ENCODE results near the gene IL22RA1.

Gene IL22RA1

GRCh38 chr1:24169286-24169685 lies 26.3 kb upstream of the IL22RA1 start:
- no peak for DNase-seq
- intact Hi-C loops (cut with DNase I) = no loop called here

DNA sequence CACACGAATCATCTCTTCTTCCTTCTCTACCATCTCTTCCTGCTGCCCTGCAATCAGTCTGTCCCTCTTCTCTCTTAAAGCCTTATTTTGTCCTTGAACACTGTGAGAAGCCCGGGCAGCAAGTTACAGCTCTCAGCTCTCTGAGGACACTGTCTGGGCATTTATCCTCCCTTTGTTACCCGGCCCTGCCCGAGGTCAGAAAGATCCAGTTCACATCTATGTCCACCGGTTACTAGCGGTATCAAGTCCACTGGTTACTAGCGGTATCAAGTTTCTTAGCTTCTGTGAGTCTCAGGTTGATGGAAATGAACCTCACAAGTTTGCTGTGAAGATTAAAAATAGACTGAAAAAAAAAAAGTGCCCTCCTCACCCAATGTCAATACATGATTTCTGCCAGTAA lies 25.3 kb upstream of the IL22RA1 start:
- no peak for DNase-seq
- intact Hi-C loops (cut with DNase I) = no loop called here

GRCh38 chr1:24167008-24167407 lies 24.1 kb upstream of the IL22RA1 start:
- intact Hi-C loops (cut with DNase I) = no loop called here
- DNase-seq = no peak

DNA sequence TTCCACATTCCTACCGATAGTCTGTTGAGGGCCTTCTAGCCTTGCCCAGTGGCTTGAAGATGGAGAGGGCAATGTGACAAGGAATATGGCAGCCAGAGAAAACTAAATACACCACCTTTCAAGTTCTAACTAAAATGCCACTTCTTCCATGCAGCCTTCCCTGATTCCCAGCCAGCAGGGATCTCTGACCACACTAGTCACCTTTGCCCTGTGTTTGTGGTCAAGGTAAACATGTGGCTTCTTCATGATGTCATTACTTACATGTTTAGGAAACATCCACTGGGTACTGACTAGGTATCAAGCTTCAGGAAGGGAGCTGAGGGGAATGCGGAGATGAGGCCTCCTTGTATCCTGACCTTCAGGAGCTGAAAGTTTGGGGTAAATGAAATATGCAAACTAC lies 22.6 kb upstream of the IL22RA1 start:
- intact Hi-C loops (cut with DNase I) = no loop called here
- no peak for DNase-seq

DNA sequence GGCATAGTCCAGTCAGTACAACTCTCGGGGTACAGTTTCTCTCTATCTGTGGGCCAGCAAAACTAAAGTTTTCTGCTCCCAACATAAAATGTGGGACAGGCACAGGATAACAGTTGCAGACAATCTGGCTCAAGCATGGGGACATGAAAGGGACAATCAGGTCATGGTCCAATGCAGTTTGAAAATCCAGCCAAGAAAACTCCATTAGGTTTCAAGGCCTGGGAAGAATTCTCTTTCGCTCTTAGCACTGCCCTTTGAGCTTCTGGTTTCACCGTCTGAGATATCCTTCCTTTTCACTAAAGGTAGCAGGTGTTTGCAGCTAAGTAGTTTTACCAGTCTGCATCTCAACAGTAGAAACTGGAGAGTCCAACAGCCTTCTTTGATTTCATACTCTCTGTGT lies 21.1 kb upstream of the IL22RA1 start:
- DNase-seq = no peak
- intact Hi-C loops (cut with DNase I) = no loop called here

DNA sequence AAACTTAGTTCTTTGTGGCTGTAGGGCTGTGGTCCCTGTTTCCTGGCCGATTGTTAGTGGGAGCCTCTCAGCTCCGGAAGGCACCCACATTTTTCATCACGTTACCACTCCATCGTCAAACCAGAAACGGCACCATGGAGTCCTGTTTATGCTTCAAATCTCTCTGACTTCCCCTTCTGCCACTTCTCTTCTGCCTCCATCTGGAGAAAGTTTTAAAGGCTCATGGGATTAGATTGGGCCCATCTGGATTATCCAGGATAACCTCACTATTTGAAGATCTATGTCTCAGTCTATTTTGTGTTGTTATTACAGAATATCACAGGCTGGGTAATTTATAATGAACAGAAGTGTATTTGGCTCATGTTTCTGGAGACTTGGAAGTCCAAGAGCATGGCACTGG lies 19.3 kb upstream of the IL22RA1 start:
- intact Hi-C loops (cut with DNase I) = no loop called here
- no peak for DNase-seq

GRCh38 chr1:24161270-24161669 lies 18.3 kb upstream of the IL22RA1 start:
- no peak for DNase-seq
- intact Hi-C loops (cut with DNase I) = no loop called here

- intact Hi-C loops (cut with DNase I) = no loop called here
- DNase-seq = no peak
These were observed 16.4 kb upstream of the IL22RA1 start for GRCh38 chr1:24159366-24159765.

- DNase-seq = no peak
- intact Hi-C loops (cut with DNase I) = no loop called here
These were observed 15.1 kb upstream of the IL22RA1 start for GRCh38 chr1:24157918-24158481.

GRCh38 chr1:24156542-24157260 lies 13.8 kb upstream of the IL22RA1 start:
- DNase-seq = no peak
- intact Hi-C loops (cut with DNase I) = no loop called here

DNA sequence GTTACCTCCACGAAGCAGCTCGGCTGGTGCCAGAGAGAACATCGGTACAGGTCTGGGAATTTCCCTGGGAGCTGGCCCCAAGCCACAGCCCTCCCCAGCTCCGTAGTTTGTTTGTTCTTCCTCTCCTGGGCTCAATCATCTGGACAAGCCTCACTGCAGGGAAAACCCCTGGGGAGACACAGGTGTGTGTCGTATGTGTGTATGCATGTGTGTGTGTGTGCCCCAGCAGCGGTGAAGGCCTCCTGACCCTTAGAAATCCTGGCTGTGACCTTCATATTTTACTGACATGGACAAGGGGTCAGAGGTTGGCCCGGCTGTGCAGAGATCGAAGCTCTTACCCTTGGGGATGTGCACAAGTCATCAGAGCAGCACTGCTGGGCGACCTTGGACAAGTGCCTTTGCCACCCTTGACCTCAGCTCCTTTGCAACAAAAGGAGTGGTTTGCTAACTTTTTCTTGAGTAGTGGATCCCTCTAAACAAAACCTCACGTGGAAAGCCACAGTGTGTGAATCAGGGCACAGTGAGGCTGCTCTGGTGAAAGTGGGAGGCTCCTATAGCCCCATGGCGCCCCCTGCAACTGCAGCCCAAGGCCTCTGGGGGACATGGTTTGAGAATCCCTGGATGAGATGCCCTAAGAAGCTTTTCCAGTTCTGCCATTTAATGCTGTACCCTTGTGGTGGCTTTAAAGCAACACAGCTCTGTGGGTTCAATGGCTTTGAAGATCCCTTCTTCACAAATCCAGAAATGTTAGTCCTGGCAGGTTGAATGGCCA lies 12.3 kb upstream of the IL22RA1 start:
- intact Hi-C loops (cut with DNase I) = no loop called here
- DNase-seq = no peak

DNA sequence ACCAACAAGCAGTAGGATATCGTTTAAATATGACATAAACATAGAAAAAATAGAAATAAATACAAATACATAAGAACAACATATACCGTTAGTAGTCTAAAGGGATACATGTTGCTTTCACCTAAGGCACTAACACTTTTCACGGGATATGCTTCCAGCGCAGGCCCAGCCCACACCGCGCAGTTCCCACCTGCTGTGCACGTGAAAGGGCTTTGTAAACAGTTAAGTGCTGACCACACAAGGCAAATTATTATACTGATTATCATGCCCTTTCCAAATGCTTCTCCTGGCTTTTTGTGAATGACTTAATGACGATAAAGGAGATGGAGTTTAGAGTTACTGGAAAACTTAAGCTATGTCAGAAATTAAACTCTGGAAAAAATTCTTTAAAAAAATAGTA lies 11.3 kb upstream of the IL22RA1 start:
- intact Hi-C loops (cut with DNase I) = no loop called here

GRCh38 chr1:24152631-24153494 lies 9.9 kb upstream of the IL22RA1 start:
- no peak for DNase-seq
- intact Hi-C loops (cut with DNase I) = no loop called here

More for the DNA sequence above, 11.3 kb upstream of the IL22RA1 start:
- no peak for DNase-seq

GRCh38 chr1:24151175-24151533 lies 8.2 kb upstream of the IL22RA1 start:
- intact Hi-C loops (cut with DNase I) = no loop called here
- DNase-seq = no peak

- intact Hi-C loops (cut with DNase I) = no loop called here
- peak; percentile 59 to 96 (median 83) for DNase-seq
These were observed 7.6 kb upstream of the IL22RA1 start for GRCh38 chr1:24150234-24151174.

DNA sequence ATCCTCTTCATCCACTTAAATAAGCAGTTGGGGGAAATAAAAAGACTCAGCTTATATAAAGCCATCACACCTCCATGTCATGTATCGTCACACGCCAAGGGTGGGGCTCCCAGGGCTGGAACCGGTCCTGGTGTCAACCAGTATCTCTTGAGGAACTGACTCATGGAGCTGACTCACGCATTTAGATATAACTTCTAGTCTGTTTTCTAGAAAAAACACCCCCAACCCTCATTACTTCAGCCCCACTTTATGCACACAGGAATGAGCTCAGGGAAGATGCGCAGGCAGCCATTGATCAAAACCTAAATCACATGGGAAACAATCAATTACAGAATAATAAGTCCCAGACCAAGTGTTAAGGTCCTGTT lies 6.9 kb upstream of the IL22RA1 start:
- intact Hi-C loops (cut with DNase I) = no loop called here

DNA sequence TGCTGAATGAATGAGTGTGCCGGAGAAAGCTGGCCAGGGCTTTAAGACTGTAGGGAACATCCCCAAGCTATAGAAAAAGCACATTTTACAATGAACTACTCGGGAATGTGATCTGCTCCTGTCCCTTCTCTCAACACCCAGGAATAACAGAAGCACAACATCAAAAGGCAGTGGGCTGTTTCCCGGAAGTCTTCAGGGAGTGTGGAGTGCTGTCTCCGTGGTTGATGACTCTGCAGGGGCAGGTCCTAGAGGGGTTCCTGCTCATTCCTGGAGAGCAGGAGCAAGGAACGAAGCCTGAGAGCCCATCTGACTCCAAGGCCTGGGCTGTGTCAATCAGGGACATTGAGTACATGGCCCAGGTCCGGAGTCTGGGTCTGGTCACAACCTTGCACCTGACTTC lies 4.9 kb upstream of the IL22RA1 start:
- intact Hi-C loops (cut with DNase I) = no loop called here

More for the DNA sequence above, 6.9 kb upstream of the IL22RA1 start:
- no peak for DNase-seq

GRCh38 chr1:24147194-24147593 lies 4.3 kb upstream of the IL22RA1 start:
- intact Hi-C loops (cut with DNase I) = no loop called here
- DNase-seq = no peak

More for the DNA sequence above, 4.9 kb upstream of the IL22RA1 start:
- no peak for DNase-seq

- intact Hi-C loops (cut with DNase I) = no loop called here
- peak in 1 of 10 donors; percentile 64 for DNase-seq
These were observed 1.5 kb downstream of the IL22RA1 start for GRCh38 chr1:24141311-24141997.
